DND-41 (cell line): ENCODE results near the gene RILPL1.
A peak's percentile ranks its signal among the peaks of the same experiment; 100 is the strongest.

Experiments
- ATAC-seq: fragments of 200-7000 bp; cut with Tn5 transposase; 3 replicates; pipeline ENCODE4 v1.9.1; 2021; ENCODE audit warnings: low read depth; ENCODE audit not compliant: insufficient read depth
- DNase-seq: peaks from one replicate; pipeline ENCODE4 v3.0.0-alpha.2; 2020
- H2AFZ ChIP-seq: 2 replicates; pipeline ENCODE4 v1.6.0; 2012; ENCODE audit warnings: low read depth, low read length
- H3K27ac ChIP-seq: 2 replicates; pipeline ENCODE4 v1.5.1; 2012; ENCODE audit warnings: low read length, inconsistent platforms
- H3K27me3 ChIP-seq: fragments of 200-600 bp; sonication (generic); 2 replicates; pipeline ENCODE4 v1.6.0; 2012; ENCODE audit warnings: low read length, mild to moderate bottlenecking, inconsistent platforms; ENCODE audit not compliant: insufficient read depth, poor library complexity
- H3K36me3 ChIP-seq: 2 replicates; pipeline ENCODE4 v1.5.1; 2012; ENCODE audit warnings: low read length, inconsistent platforms; ENCODE audit not compliant: insufficient read depth
- H3K4me1 ChIP-seq: 2 replicates; pipeline ENCODE4 v1.5.1; 2012; ENCODE audit warnings: mild to moderate bottlenecking, low read length; ENCODE audit not compliant: insufficient read depth
- H3K4me2 ChIP-seq: 2 replicates; pipeline ENCODE4 v1.6.0; 2012; ENCODE audit warnings: mild to moderate bottlenecking, moderate library complexity, low read length, inconsistent platforms; ENCODE audit not compliant: insufficient read depth
- H3K4me3 ChIP-seq, 2 experiments: fragments of 200-600 bp in 1 of 2; shearing (Covaris generic) in 1 of 2; 2 replicates each; pipeline ENCODE4 v1.5.1; 2012 to 2016; ENCODE audit warnings: inconsistent platforms in 2 of 2, low read length in 2 of 2, mild to moderate bottlenecking in 2 of 2, low read depth in 1 of 2, moderate library complexity in 1 of 2
- H3K79me2 ChIP-seq: 2 replicates; pipeline ENCODE4 v1.6.0; 2012; ENCODE audit warnings: low read length, inconsistent platforms; ENCODE audit not compliant: insufficient read depth
- H3K9ac ChIP-seq: 2 replicates; pipeline ENCODE4 v1.6.0; 2012; ENCODE audit warnings: low read depth, mild to moderate bottlenecking, inconsistent platforms, low read length, moderate library complexity
- H3K9me3 ChIP-seq: 2 replicates; pipeline ENCODE4 v1.5.1; 2012; ENCODE audit warnings: low read length, moderate library complexity, mild to moderate bottlenecking, inconsistent platforms; ENCODE audit not compliant: insufficient read depth, severe bottlenecking
- H4K20me1 ChIP-seq: 2 replicates; pipeline ENCODE4 v1.6.0; 2012; ENCODE audit warnings: low read length; ENCODE audit not compliant: insufficient read depth
- CTCF ChIP-seq: IDR thresholded peaks from 2 replicates; pipeline ENCODE4 v1.5.1; 2012; ENCODE audit warnings: borderline replicate concordance, low read length, moderate library complexity, mild to moderate bottlenecking; ENCODE audit not compliant: poor library complexity, severe bottlenecking; ENCODE audit errors: extremely low read depth
- EZH2 ChIP-seq: IDR thresholded peaks from 3 replicates; pipeline ENCODE4 v1.6.1; 2012; ENCODE audit warnings: borderline replicate concordance, low read depth, mild to moderate bottlenecking, moderate library complexity, low read length, inconsistent platforms; ENCODE audit not compliant: severe bottlenecking

RILPL1 gene

GRCh38 chr12:123427036-123427769, 106.3 kb downstream of the RILPL1 start:
- DNase-seq, result no peak
- peaks cover 4% of the 10 kb centered on the region; the same call in 1 of the 2 replicates for H3K79me2 ChIP-seq
- H3K4me3 ChIP-seq, result no peak overlapping the region
- no peaks in the 10 kb centered on the region for H3K9me3 ChIP-seq
- peak overlapping the region; percentile 44; the same call in 1 of the 2 replicates for H3K27ac ChIP-seq
- H3K9ac ChIP-seq, result no peak overlapping the region
- ATAC-seq, result peak; percentile 35; the same call in 1 of the 3 replicates
- TF ChIP-seq CTCF (no peak), EZH2 (no peak)
- H4K20me1 ChIP-seq, result no peaks in the 10 kb centered on the region
- H3K36me3 ChIP-seq, result peaks cover 40% of the 10 kb centered on the region
- no peak overlapping the region for H2AFZ ChIP-seq
- no peak overlapping the region for H3K4me2 ChIP-seq
- H3K4me1 ChIP-seq, result no peaks in the 10 kb centered on the region
- H3K27me3 ChIP-seq, result no peaks in the 10 kb centered on the region

- Histone ChIP-seq H3K9me3 (no peaks in the 10 kb centered on the region), H3K79me2 (no peaks in the 10 kb centered on the region), H3K27me3 (no peaks in the 10 kb centered on the region), H3K27ac (no peak overlapping the region), H2AFZ (no peak overlapping the region), H4K20me1 (no peaks in the 10 kb centered on the region), H3K4me1 (no peaks in the 10 kb centered on the region), H3K4me2 (no peak overlapping the region), H3K9ac (no peak overlapping the region), H3K36me3 (peaks cover 41% of the 10 kb centered on the region), H3K4me3 (no peak overlapping the region)
- no peak for DNase-seq
- no peak for ATAC-seq
- TF ChIP-seq CTCF (no peak), EZH2 (no peak)
Measured at GRCh38 chr12:123421314-123421713, 112.2 kb downstream of the RILPL1 start.
